Neural cell (in vitro differentiated cells): ENCODE results near the gene C19orf73. TPM values are rescaled to one million over a fixed set of nuclear protein-coding genes. Genes with fewer than 3 reads are reported as not detected.
A peak's percentile ranks its signal among the peaks of the same experiment; 100 is the strongest.
"Not testable (repeated sequence)": the region's sequence is repeated elsewhere in the genome, so short reads cannot be mapped to it uniquely, and the experiment has no call there.

Experiments used
- H2AFZ ChIP-seq: fragments of 200-600, 300-800 bp; sonication (generic), shearing (Covaris generic); 2 replicates; pipeline ENCODE4 v1.6.0; 2014; ENCODE audit warnings: low read depth, mild to moderate bottlenecking, antibody characterized with exemption, low read length, moderate library complexity
- H3F3A ChIP-seq: fragments of 200-600 bp; shearing (Covaris generic); 2 replicates; pipeline ENCODE4 v1.6.1; 2016; ENCODE audit warnings: mild to moderate bottlenecking, moderate library complexity, mixed read lengths, antibody characterized with exemption, low read length; ENCODE audit not compliant: insufficient read depth, poor library complexity, severe bottlenecking
- H3K27ac ChIP-seq: fragments of 200-600, 300-800 bp; sonication (generic), shearing (Covaris generic); 2 replicates; pipeline ENCODE4 v1.5.1; 2014; ENCODE audit warnings: mild to moderate bottlenecking, low read length, moderate library complexity
- H3K27me3 ChIP-seq: fragments of 300-800, 200-600 bp; sonication (generic), shearing (Covaris generic); 2 replicates; pipeline ENCODE4 v1.6.0; 2014; ENCODE audit warnings: mild to moderate bottlenecking, low read depth, low read length, moderate library complexity; ENCODE audit not compliant: insufficient read depth
- H3K36me3 ChIP-seq: fragments of 300-800, 200-600 bp; sonication (generic), shearing (Covaris generic); 2 replicates; pipeline ENCODE4 v1.5.1; 2014; ENCODE audit warnings: mild to moderate bottlenecking, antibody characterized with exemption, low read length, moderate library complexity; ENCODE audit not compliant: insufficient read depth
- H3K4me2 ChIP-seq: fragments of 300-800, 200-600 bp; sonication (generic), shearing (Covaris generic); 2 replicates; pipeline ENCODE4 v1.6.0; 2014; ENCODE audit warnings: mild to moderate bottlenecking, low read length
- H3K4me3 ChIP-seq: fragments of 300-800, 200-600 bp; sonication (generic), shearing (Covaris generic); 2 replicates; pipeline ENCODE4 v1.5.1; 2014; ENCODE audit warnings: mild to moderate bottlenecking, low read length, moderate library complexity
- H3K79me2 ChIP-seq: fragments of 200-600 bp; shearing (Covaris generic); replicated peaks from 2 replicates; pipeline ENCODE4 v1.6.0; 2014; ENCODE audit warnings: mild to moderate bottlenecking, low read length, moderate library complexity; ENCODE audit not compliant: insufficient read depth
- H3K9ac ChIP-seq: fragments of 300-800, 200-600 bp; sonication (generic), shearing (Covaris generic); 2 replicates; pipeline ENCODE4 v1.6.1; 2016; ENCODE audit warnings: mild to moderate bottlenecking, low read length, mixed read lengths
- H3K9me2 ChIP-seq: fragments of 200-600 bp; shearing (Covaris generic); 2 replicates; pipeline ENCODE4 v1.6.1; 2016; ENCODE audit warnings: mild to moderate bottlenecking, low read length, mixed read lengths; ENCODE audit not compliant: insufficient read depth
- H3K9me3 ChIP-seq: fragments of 200-600, 300-800 bp; sonication (generic), shearing (Covaris generic); 2 replicates; pipeline ENCODE4 v1.6.1; 2016; ENCODE audit warnings: mild to moderate bottlenecking, mixed run types, low read length, moderate library complexity, mixed read lengths
- H4K20me1 ChIP-seq: fragments of 200-600 bp; shearing (Covaris generic); 2 replicates; pipeline ENCODE4 v1.6.1; 2016; ENCODE audit warnings: mild to moderate bottlenecking, mixed run types; ENCODE audit not compliant: insufficient read depth
- CTCF ChIP-seq: fragments of 450-650 bp; IDR thresholded peaks from 2 replicates; pipeline ENCODE4 v1.5.1; 2014; ENCODE audit warnings: antibody characterized with exemption, mild to moderate bottlenecking, moderate library complexity; ENCODE audit not compliant: poor library complexity, severe bottlenecking
- EP300 ChIP-seq: fragments of 450-650 bp; conservative IDR thresholded peaks from 2 replicates; pipeline ENCODE4 v1.6.1; 2014; ENCODE audit warnings: antibody characterized with exemption, mild to moderate bottlenecking, moderate library complexity; ENCODE audit not compliant: poor library complexity, severe bottlenecking
- EZH2 ChIP-seq: fragments of 200-600, 300-800 bp; shearing (Covaris generic), sonication (generic); IDR thresholded peaks from 2 replicates; pipeline ENCODE4 v1.6.1; 2014; ENCODE audit warnings: antibody characterized with exemption, low read length, borderline replicate concordance, mild to moderate bottlenecking; ENCODE audit not compliant: insufficient read depth, poor library complexity, severe bottlenecking
- MXI1 ChIP-seq: fragments of 450-650 bp; conservative IDR thresholded peaks from 2 replicates; pipeline ENCODE4 v1.6.1; 2014; ENCODE audit warnings: antibody characterized with exemption, mild to moderate bottlenecking; ENCODE audit not compliant: poor library complexity, severe bottlenecking
- POLR2AphosphoS5 ChIP-seq: IDR thresholded peaks from 2 replicates; pipeline ENCODE4 v1.6.1; 2012
- RAD21 ChIP-seq: fragments of 450-650 bp; conservative IDR thresholded peaks from 2 replicates; pipeline ENCODE4 v1.6.1; 2014; ENCODE audit warnings: antibody characterized with exemption, mild to moderate bottlenecking, moderate library complexity
- REST ChIP-seq: IDR thresholded peaks from 2 replicates; pipeline ENCODE4 v1.6.1; 2012; ENCODE audit warnings: borderline replicate concordance
- SMC3 ChIP-seq: fragments of 450-650 bp; conservative IDR thresholded peaks from 2 replicates; pipeline ENCODE4 v1.6.1; 2014; ENCODE audit warnings: antibody characterized with exemption, mild to moderate bottlenecking, moderate library complexity; ENCODE audit not compliant: poor library complexity
- TAF1 ChIP-seq: IDR thresholded peaks from 2 replicates; pipeline ENCODE4 v1.6.1; 2012; ENCODE audit warnings: low read depth
- polyA plus RNA-seq: library from polyadenylated mRNA; depleted of rRNA; stranded (reverse); fragments of >200 nt; gene quantifications from 2 replicates; pipeline ENCODE4 v1.2.3, GENCODE V29; 2014

C19orf73 gene
- polyA plus RNA-seq, 1 donor from 2014 or later, result 8.4 TPM

GRCh38 chr19:49148784-49149651, 30.1 kb upstream of the C19orf73 start:
- no peaks in the 10 kb centered on the region for H4K20me1 ChIP-seq
- H3K4me2 ChIP-seq, result peak overlapping the region; percentile 76
- no peaks in the 10 kb centered on the region for H3K9me3 ChIP-seq
- H3K27me3 ChIP-seq, result no peaks in the 10 kb centered on the region
- H3K9me2 ChIP-seq, result no peaks in the 10 kb centered on the region
- no peaks in the 10 kb centered on the region for H3K36me3 ChIP-seq
- TF ChIP-seq SMC3 (no peak), EP300 (no peak), CTCF (no peak), REST (peak; percentile 9), RAD21 (no peak), MXI1 (no peak), TAF1 (peak; percentile 22), EZH2 (no peak)
- peak overlapping the region; percentile 79 for H3K9ac ChIP-seq
- H3K4me3 ChIP-seq, result peak overlapping the region; percentile 96
- no peaks in the 10 kb centered on the region for H3K79me2 ChIP-seq
- H2AFZ ChIP-seq, result peak overlapping the region; percentile 30
- no peaks in the 10 kb centered on the region for H3F3A ChIP-seq
- H3K27ac ChIP-seq, result peak overlapping the region; percentile 78

- Histone ChIP-seq H3K27ac (no peak overlapping the region), H3K79me2 (no peaks in the 10 kb centered on the region), H3K9me2 (no peaks in the 10 kb centered on the region), H3K4me3 (no peak overlapping the region), H3K36me3 (no peaks in the 10 kb centered on the region), H3K4me2 (no peak overlapping the region), H3K27me3 (no peaks in the 10 kb centered on the region), H3K9me3 (no peaks in the 10 kb centered on the region), H3F3A (no peaks in the 10 kb centered on the region), H2AFZ (no peak overlapping the region), H4K20me1 (no peaks in the 10 kb centered on the region), H3K9ac (no peak overlapping the region)
- TF ChIP-seq SMC3 (no peak), EZH2 (no peak), REST (no peak), RAD21 (no peak), POLR2AphosphoS5 (no peak), EP300 (no peak), CTCF (no peak), MXI1 (no peak), TAF1 (no peak)
These were observed 29.2 kb upstream of the C19orf73 start for GRCh38 chr19:49148044-49148682.

DNA sequence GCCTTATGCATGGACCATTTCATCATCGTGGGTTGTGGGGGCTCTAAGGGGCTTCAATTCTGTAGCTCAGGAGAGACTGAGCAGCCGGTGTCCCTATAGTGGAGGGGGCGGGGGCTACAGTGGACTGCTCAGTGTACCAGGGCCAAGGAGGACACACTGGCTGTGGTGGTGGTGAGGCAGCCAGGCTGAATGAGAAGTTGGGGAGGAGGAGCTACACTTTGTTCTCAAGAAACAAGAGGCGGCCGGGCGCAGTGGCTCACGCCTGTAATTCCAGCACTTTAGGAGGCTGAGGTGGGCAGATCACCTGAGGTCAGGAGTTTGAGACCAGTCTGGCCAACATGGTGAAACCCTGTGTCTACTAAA, 27.4 kb upstream of the C19orf73 start:
- H3K79me2 ChIP-seq, H3K27me3 ChIP-seq, H3K4me3 ChIP-seq, H2AFZ ChIP-seq, H3K4me2 ChIP-seq, H3K9me3 ChIP-seq, H3K27ac ChIP-seq, H3K9me2 ChIP-seq, H3K36me3 ChIP-seq, H3F3A ChIP-seq, H3K9ac ChIP-seq, H4K20me1 ChIP-seq: not testable (repeated sequence)
